Measurements from ENCODE around the gene ATP5F1D. TPM values are rescaled to one million over a fixed set of nuclear protein-coding genes. Genes with fewer than 3 reads are reported as not detected.

ATP5F1D gene
- total RNA-seq, 2 donors from 2014 or later, result 341 to 530 TPM

DNA sequence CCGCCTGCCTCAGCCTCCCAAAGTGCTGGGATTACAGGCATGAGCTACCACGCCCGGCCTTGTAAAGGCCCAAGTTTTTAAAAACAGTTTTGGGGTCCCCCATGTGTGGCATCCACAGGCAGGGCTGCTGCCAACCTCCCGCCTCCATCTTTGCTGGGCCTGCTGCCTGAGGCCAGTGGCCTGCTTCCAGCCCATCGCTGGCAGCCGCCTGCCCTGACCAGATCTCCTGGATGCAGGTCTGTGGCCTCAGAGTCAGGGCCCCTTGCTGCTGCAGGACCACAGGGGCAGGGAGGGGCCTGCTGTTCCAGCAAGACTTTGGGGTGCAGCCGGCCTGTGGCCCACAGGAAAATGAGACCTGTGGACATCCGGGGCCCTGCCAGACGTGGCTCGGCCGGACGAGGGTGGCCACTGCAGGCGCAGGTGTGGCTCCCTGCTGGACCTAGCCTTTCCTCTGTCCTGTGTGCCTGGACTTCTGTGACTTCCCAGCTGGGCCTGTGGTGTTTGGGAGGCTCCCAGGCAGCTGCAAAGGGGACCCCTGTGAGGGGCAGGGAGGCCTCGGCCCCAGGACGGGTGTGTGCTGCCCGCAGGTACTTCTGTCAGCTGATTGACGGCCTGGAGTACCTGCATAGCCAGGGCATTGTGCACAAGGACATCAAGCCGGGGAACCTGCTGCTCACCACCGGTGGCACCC is 21.6 kb upstream of the ATP5F1D start:
- ATAC-seq (no peak), DNase-seq (no peak)
- intact Hi-C loops (cut with DNase I, micrococcal nuclease), result no loop called here

DNA sequence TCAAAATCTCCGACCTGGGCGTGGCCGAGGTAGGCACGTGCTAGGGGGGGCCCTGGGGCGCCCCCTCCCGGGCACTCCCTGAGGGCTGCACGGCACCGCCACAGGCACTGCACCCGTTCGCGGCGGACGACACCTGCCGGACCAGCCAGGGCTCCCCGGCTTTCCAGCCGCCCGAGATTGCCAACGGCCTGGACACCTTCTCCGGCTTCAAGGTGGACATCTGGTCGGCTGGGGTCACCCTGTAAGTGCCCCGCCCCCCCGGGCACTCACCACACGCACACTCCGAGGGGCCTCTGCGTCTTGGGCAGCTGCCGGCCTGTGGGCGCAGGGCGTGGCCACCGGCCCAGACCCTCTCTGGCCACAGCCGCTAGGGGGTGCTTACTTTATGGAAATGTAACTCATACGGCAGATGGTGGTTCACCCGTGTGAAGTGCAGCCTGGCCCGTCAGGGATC is 21.0 kb upstream of the ATP5F1D start:
- intact Hi-C loops (cut with DNase I, micrococcal nuclease), result no loop called here
- DNase-seq (no peak), ATAC-seq (no peak)

DNA sequence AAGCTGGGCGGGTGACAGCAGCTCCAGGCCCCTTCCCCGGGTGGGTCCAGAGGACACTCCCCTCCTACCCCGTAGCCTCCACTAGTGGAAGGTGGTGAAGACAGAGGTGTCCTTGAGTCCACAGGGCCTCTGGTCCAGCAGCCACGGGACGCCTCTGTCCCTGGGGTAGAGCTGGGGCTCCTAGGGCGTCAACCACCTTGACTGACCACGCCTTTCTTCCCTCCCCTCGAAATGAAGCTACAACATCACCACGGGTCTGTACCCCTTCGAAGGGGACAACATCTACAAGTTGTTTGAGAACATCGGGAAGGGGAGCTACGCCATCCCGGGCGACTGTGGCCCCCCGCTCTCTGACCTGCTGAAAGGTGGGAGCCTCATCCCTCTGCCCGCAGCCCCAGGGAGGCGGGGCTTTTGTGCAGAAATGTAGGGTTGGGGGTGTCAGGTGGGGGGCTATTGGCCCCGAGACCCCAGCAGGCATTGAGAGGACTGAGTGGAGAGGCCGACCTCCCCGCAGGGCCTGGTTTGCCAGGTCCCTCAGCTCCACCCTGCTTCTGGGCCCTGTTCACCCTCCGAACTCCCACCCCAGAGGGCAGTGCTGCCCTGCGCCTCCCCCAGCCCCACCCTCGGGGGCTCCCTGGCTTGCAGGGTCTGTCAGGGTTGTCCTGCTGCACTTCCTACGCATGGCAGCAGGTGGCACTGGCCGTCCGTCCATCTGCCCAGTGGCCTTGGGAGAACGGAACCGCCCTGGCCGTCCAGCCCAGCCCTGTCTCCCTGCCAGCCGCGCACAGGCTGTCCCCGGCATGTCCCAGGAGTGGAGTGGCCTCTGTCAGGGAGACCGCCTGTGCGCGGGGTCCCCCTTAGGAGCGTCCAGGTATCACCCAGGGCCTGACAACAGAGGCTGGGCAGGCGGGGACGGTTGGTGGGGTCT is 20.3 kb upstream of the ATP5F1D start:
- ATAC-seq (peak; percentile 77), DNase-seq (peak in 1 of 2 donors; percentile 63)
- intact Hi-C loops (cut with DNase I, micrococcal nuclease), result no loop called here

DNA sequence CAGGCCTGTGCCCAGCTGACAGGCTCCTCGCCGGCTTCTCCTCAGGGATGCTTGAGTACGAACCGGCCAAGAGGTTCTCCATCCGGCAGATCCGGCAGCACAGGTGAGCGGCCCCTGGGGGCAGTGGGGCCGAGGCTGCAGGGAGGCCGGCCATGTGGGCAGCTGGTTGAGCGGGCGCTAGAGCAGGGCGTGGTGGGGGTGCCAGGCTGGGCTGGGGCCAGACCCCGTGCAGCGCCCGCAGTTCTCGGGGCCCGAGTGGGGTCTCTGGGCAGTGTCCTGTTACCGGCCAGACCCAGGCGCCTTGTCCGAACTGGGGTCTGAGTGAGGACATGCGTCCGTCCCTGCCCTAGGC is 19.7 kb upstream of the ATP5F1D start:
- intact Hi-C loops (cut with DNase I, micrococcal nuclease), result no loop called here
- no peak for DNase-seq
- ATAC-seq, result no peak

DNA sequence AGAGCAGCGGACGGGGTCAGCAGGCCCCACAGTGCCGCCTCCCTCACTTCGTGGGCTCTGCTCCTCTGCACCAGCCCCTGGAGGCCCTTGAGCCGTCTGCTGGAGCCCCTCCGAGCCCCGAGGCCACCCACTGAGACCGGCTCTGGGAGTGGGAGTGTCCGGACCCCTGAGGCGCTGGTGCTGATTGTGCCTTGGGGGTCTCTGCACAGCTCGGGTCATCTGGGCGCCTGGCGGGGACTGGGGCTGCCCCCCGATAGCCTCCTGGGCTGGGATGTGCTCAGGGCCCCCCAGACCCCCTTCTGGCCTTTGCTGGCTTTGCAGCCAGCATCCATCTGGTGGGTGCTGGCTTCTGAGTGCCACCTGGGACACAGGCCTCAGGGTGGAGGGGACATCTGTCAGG is 19.2 kb upstream of the ATP5F1D start:
- ATAC-seq (no peak), DNase-seq (no peak)
- intact Hi-C loops (cut with DNase I, micrococcal nuclease), result no loop called here

DNA sequence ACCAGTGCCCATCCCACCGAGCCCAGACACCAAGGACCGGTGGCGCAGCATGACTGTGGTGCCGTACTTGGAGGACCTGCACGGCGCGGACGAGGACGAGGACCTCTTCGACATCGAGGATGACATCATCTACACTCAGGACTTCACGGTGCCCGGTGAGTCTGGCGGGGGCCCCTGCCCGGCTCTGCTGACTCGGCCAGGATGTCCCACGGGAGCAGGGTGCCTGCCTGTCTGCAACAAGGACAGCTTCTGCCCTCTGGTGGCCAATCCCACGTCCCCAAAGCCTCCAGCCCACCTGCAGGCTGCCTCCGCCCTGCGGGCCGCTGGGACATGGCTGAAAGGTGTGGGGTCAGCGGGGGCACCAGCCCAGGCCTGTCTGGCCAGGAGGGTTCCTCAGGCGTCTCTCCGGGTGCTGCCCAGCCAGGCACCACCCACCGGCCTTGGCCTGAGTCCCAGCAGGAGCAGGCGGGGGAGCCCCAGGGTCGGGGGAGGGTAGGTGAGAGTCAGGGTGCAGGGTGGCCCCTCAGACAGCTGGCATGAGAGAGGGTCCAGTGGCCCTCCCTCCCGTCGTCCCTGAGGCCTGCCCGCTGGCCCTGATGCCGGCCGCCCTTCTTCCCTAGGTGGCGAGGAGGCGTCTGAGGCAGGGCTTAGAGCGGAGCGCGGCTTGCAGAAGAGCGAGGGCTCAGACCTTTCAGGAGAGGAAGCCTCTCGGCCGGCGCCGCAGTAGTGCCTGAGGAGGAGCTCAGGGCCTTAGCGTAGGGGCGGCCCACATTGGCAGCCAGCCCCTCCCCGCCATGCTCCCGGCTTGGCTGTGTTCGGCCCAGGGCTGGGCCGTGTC is 18.3 kb upstream of the ATP5F1D start:
- DNase-seq, result peak in 1 of 2 donors; percentile 51
- no peak for ATAC-seq
- intact Hi-C loops (cut with DNase I, micrococcal nuclease), result no loop called here

DNA sequence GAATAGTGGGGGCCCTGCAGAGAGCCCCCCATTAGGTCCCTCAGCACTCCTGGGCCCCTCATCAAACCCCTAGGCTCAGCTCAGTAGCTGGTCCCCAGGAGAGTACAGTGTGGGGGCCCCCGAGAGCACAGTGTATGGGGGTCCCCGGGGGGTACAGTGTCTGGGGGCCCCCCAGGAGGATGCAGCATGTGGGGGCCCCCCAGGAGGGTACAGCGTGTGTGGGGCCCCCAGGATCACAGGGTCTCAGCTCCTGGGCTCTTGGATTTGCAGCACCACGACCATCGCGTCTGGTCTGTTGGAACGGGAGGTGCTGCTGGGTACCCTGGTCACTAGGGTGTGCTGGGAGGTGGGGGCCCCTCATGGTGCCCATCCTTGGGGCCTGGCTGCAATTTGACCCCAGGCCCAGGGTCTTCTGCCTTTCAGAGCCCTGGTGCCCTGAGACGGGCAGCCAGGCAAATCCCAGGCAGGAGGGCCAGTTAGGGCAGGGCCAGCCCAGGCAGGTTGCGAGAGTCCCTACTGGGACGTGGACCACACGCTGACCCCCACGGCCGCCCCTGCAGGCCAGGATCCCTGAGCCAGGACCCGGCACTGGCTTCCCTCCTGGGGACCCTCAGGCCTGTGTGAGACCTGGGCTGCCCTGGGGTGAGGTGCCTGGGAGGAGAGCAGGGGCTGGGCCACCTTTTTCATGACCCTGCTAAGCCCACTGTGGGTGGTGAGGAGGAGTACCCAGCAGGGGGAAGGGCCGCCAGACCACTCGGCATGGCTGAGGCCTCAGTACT is 17.3 kb upstream of the ATP5F1D start:
- no peak for DNase-seq
- intact Hi-C loops (cut with DNase I, micrococcal nuclease), result no loop called here
- ATAC-seq, result no peak

DNA sequence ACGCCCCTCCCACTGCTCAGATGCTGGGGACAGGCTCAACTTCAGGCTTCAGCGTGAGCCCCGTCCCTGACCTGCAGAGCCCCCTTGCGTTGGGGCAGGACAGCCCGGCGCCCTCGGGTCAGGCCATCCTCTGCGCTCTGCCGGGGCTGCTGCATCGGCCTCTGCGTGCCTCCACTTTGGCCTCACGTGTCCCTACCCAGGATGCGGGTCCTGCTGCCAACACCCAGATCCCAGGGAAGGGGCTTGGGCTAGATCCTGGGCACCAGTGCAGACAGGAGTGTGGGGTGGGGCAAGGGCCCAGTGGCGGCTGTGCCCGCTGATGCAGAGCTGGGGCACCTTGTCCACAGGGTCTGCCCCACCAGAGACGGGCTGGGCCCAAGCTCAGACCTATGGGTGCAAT is 16.7 kb upstream of the ATP5F1D start:
- DNase-seq (no peak), ATAC-seq (no peak)
- intact Hi-C loops (cut with DNase I, micrococcal nuclease), result no loop called here

DNA sequence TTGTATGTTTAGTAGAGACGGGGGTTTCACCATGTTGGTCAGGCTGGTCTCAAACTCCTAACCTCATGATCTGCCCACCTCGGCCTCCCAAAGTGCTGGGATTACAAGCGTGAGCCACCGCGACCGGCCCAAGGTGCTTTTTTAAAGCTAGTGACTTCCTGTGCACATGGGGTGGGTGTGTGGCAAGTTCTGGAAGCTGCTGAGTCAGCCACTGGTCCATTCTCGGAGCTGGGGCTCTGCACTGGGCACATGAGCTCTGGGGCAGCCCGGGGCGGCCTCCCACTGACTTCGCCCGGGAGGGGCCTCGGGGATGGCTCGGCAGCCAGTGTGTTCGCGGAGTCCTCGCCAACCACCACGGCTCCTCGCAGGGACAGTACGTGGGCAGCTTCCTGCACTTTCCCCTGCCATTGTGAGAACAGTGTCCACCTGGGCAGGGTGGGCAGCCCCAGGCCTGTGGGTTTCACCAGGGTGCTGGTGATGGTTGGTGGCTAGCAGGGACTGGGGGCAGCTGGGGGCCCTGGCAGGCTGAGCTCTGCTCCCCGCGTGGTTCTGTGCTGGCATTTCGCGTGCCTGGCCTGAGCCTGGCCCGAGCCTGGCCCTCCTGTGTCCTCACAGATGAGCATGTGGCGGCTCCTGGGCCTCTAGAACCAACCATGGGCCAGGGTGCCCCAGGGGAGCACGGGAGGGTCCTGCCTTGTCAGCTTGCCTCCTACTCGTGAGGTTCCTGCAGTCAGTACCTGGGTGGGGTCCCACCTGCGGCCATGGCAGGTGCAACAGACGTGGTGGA is 15.9 kb upstream of the ATP5F1D start:
- DNase-seq (no peak), ATAC-seq (no peak)
- intact Hi-C loops (cut with DNase I, micrococcal nuclease), result no loop called here

DNA sequence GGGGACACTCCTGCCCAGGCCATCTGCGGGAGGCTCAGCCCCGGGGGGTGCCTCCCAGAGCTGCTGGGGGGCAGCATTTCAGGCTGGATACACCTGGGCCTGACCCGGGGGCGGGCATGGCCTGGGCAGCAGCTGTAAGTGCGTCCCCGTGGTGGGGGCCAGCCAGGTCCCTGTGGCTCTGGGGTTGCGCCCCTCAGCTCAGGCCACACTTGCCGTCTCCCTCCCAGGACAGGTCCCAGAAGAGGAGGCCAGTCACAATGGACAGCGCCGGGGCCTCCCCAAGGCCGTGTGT is 15.4 kb upstream of the ATP5F1D start:
- intact Hi-C loops (cut with DNase I, micrococcal nuclease), result no loop called here
- ATAC-seq, result no peak

DNA sequence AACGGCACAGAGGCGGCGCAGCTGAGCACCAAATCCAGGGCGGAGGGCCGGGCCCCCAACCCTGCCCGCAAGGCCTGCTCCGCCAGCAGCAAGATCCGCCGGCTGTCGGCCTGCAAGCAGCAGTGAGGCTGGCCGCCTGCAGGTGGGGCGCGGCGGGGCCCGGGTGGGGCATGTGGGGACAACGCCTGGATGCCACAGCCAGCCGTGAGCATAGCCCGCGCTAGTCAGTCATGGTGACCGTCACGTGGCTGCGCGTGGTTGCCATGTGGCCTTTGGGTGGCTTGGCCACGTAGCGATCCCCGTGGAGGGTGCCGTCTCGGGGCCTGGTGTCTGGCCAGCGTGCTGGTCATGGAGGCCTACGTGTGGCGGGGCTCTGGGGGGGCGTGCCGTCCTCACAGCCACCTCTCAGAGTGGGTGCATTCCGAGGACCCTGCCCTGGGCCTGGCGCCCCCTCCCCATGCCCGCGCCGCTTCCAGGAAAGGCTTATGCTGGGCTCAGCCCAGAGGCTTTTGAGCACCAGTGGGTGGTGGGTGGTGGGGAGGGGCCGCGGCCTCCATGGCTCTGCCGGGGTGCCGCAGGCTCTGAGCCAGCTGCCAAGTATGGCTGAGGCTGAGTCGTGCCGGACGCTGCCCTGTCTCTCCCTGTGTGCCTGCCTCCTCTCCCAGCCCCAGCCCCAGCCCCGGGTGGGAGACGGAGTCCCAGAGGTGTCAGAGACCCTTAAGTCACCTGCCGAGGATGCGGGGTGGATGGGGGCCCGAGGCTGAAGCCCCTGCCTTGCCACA is 14.8 kb upstream of the ATP5F1D start:
- no peak for DNase-seq

More for the DNA sequence above, 15.4 kb upstream of the ATP5F1D start:
- DNase-seq, result no peak

DNA sequence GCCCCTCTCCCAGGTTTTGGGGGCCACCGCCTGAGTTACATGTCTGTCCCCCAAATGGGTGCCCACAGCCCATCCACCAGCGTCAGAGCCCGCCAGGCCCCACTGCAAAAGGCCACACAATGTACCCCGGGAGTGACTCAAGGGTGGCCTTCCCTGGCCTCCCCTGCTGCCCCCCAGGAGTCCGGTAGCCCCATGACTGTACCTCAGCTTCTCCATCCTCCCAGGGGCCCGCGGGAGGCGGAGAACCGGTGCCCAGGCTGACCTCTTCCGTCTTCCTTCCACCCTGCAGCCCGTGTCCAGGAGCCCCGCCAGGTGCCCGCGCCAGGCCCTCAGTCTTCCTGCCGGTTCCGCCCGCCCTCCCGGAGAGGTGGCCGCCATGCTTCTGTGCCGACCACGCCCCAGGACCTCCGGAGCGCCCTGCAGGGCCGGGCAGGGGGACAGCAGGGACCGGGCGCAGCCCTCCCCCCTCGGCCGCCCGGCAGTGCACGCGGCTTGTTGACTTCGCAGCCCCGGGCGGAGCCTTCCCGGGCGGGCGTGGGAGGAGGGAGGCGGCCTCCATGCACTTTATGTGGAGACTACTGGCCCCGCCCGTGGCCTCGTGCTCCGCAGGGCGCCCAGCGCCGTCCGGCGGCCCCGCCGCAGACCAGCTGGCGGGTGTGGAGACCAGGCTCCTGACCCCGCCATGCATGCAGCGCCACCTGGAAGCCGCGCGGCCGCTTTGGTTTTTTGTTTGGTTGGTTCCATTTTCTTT is 14.1 kb upstream of the ATP5F1D start:
- intact Hi-C loops (cut with DNase I, micrococcal nuclease), result no loop called here
- ATAC-seq (peak; percentile 58), DNase-seq (peak in 1 of 2 donors; percentile 62)

More for the DNA sequence above, 14.8 kb upstream of the ATP5F1D start:
- no peak for ATAC-seq
- intact Hi-C loops (cut with DNase I, micrococcal nuclease), result no loop called here

DNA sequence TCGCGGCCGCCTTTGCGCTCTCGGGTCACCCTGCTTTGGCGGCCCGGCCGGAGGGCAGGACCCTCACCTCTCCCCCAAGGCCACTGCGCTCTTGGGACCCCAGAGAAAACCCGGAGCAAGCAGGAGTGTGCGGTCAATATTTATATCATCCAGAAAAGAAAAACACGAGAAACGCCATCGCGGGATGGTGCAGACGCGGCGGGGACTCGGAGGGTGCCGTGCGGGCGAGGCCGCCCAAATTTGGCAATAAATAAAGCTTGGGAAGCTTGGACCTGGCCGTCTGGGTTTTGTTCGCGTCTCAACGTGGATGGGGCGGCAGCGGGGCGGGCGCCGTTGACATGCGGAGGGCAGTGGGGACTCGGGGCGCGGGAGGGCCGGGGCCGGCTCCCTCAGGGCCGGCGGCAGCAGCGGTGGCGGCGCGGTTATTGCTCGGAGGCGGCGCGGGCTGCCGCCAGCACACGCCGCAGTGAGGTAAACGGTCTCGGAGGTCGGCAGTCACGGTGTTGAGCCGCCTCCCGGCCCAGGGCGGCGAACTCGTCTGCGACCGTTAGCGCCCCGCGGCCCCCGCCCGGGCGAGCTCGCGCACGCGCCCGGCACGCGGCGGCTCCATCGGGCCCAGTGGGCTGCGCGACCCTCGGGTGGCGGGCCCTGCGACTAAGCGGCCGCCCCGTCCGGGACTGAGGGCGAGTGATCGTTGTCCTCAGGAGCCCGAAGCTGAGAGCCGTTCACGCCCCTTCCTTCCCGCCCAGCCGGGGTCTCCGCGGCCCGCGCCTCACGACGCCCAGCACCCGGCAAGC is 13.2 kb upstream of the ATP5F1D start:
- intact Hi-C loops (cut with DNase I, micrococcal nuclease), result no loop called here
- ATAC-seq (no peak), DNase-seq (no peak)

DNA sequence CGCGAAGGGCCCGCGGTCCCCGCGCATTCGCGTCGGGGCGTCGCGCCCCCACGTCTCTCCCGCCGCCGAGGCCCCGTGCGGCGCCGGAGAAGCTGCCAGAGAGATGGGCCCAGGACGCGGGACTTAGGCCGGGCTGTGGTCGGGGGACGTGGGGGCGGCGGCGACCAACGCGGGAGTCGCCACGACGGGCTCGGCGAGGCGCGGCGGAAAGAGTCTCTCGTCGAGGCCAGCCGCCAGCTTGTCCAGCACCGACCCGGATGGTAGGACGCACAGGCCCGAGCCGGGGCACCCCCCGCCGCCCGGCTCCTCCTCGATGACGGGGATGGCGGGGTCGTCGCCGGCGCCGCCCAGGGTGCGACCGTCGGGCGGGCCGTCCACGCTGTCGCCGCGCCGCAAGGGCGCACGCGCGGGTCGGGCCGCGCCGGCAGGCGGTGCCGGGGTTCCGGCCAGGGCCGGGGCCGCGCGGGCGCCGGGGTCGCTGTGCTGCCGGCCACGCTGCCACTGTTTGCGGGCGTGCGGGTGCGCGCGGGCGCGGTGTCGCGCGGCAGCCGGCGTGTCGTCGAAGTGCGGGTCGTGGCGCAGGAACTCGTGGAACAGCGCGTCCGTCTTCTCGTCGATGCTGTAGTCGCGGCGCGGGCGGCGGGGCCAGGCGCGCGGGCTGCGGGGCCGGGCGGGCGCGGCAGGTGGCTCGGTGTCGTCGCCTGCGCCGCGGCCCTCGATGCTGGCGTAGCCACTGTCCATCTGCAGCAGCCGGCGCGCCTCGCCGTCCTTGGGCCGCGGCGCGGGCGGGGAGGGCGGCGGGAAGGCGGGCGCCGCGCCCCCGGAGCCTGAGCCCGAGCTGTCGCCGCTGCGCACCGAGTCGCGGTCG is 12.3 kb upstream of the ATP5F1D start:
- ATAC-seq, result no peak
- intact Hi-C loops (cut with DNase I, micrococcal nuclease), result no loop called here
- DNase-seq, result no peak

All from left colon (tissue), 2 donors.